ENCODE measurements around the gene GPATCH1.
A peak's percentile ranks its signal among the peaks of the same experiment; 100 is the strongest.
"Not testable (repeated sequence)": the region's sequence is repeated elsewhere in the genome, so short reads cannot be mapped to it uniquely, and the experiment has no call there.

The GPATCH1 gene

DNA sequence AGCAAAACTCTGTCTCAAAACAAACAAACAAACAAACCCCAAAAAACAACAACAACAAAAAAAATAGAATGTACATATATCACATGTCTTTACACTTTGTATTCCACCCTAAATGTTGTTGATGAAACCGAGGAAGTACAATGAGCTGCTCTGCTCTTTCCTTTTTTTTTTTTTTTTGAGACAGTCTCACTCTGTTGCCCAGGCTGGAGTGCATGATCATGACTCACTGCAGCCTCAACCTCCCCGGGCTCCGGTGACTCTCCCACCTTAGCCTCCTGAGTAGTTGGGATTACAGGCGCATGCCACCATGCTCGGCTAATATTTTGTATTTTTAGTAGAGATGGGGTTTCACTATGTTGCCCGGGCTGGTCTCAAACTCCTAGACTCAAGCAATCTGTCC is 82.5 kb downstream of the GPATCH1 start:
- DNase-seq: no peak

DNA sequence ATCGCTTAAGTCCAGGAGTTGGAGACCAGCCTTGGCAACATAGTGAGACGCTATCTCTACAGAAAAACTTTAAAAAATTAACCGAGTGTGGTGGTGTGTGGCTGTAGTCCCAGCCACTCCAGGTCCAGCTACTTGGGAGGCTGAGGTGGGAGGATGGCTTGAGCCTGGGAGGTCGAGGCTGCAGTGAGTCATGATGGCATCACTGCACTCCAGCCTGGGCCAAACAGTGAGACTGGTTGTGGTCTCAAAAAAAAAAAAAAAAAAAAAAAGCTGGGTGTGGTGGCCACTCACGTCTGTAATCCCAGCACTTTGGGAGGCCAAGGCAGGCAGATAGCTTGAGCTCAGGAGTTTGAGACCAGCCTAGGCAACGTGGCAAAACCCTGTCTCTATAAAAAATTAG is 85.1 kb downstream of the GPATCH1 start:
- not testable (repeated sequence) for DNase-seq

- no peak for DNase-seq
Measured at GRCh38 chr19:33167438-33167837, 86.5 kb downstream of the GPATCH1 start.

GRCh38 chr19:33168528-33168927 is 87.5 kb downstream of the GPATCH1 start:
- DNase-seq: no peak

GRCh38 chr19:33171222-33171795 is 90.3 kb downstream of the GPATCH1 start:
- DNase-seq: no peak

DNA sequence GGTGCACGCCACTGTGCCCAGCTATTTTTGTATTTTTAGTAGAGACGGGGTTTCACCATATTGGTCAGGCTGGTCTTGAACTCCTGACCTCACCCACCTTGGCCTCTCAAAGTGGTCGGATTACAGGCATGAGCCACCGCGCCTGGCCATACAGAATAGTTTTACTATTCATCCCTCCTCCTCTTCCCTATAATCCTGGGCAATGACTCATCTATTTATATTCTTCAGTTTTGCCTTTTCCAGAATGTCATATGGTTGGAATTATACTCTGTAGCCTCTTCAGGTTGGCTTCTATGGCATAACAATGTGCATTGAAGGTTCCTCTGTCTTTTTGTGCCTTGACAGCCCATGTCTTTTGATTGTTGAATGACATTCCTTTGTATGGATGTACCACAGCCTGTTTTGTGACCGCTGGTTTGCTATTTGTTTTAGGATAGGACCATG is 91.0 kb downstream of the GPATCH1 start:
- peak; percentile 8 for DNase-seq

DNA sequence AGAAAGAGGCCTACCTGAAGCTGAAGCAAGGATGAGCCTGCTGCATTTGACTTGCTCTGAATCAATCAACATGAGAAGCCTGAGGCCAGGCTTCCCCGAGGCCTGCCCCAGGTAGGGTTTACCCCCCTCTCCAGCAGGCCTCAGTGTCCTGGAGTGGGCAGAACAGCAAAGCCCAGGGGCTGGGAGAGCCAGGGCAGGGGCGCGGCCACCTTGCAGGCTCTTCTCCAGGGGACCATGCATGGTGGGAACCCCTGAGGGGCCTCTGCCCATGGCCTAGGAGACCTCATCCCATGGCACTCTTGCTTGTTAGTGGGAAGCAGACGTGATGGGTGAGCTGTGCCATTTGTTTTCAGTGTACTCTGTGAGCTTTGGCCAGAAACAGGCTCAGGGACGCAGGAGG is 93.2 kb downstream of the GPATCH1 start:
- DNase-seq: no peak

- DNase-seq: no peak
Measured at GRCh38 chr19:33175156-33175782, 94.3 kb downstream of the GPATCH1 start.

DNA sequence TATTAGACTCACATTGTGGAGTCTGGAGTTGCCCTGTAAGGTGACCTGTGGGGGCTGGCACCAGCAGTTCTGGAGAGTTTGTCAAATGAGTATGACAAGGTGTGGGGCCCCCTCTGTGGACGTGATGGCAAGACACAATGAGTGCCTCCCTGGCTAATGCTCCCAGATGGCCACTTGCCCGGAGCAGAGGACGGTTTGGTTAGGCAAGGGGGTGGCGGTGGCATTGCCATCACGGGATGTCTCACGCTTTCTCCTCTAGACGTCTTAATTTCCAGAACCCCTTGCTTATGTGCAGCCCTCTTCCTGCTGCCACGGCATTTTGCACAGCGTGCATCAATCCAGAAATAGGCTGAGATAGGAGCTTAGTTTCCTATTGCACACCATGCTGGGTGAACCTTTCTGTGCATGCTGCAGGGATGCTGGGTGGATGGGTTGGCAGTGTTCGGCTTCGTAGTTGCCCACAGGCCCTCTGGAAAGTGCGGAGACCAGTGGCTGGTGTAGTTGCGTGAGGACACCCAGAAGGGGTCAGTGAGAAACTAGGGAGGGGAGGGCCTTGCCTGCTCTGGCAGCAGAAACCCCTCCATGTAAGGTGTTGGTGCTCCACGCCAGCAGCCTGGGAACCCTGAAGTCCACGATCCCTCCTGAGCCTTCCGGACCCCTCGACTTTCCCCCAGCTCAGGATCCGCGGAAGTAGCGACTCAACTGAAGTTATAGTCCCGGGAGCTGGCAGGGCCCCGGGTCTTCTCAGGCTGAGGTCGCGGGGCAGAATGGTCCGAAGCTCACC is 95.1 kb downstream of the GPATCH1 start:
- no peak for DNase-seq

DNA sequence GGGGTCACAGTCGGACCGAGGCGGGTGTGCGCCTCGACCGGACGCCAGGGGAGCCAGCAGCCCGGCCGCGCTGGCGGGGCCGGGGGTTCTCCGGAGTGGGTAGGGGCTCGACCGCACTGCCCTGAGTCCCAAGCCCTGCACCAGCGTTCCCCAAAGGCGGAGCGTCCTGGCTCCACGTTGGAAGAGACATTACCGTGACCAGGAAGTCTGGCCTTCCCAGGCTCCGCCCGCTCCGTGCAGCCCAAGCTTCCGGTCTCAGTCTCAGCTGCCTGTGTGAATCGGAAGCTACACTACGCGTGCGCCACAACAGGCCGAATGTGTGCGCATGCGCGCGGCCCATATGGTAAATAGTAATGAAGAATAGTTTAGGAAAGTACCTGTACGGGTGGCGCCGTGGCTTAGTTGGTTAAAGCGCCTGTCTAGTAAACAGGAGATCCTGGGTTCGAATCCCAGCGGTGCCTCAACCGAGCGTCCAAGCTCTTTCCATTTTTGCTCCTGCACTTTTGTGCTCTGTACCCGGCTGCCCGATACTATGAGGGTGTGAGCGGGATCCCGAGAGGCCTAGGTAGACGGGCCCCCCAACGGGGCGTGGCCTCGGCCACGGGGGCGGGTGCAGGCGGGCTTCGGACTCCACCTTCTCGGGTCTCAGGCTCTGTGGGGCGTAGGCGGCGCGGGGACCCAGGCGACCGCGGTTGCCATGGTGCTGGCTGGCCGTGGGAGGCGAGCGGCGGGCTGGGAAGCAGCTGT is 95.9 kb downstream of the GPATCH1 start:
- DNase-seq: peak; percentile 96

- peak; percentile 30 for DNase-seq
Measured at GRCh38 chr19:33177417-33177979, 96.5 kb downstream of the GPATCH1 start.
